HepG2 (cell line): Measurements from ENCODE around the gene FTL. TPM values are rescaled to one million over a fixed set of nuclear protein-coding genes. Genes with fewer than 3 reads are reported as not detected.
A peak's percentile ranks its signal among the peaks of the same experiment; 100 is the strongest.

Experiments used
- GLI4 ChIP-seq: sonication (generic); formaldehyde crosslinking; IDR thresholded peaks from 2 replicates; pipeline ENCODE4 v1.5.1; 2020; ENCODE audit warnings: missing genetic modification reagents, mild to moderate bottlenecking, moderate library complexity, borderline replicate concordance
- HDAC1 ChIP-seq: sonication (generic); formaldehyde crosslinking; IDR thresholded peaks from 2 replicates; pipeline ENCODE4 v1.5.1; 2020; ENCODE audit warnings: mild to moderate bottlenecking, missing genetic modification reagents
- HNF4G ChIP-seq, 2 experiments: sonication (generic) in 1 of 2; formaldehyde crosslinking in 1 of 2; IDR thresholded peaks; 2 replicates each; pipeline versions ENCODE4 v1.4.0 to v1.6.1; 2011 to 2020; ENCODE audit warnings: borderline replicate concordance in 2 of 2, low read depth in 2 of 2, mild to moderate bottlenecking in 2 of 2, low read length in 1 of 2, missing genetic modification reagents in 1 of 2, moderate library complexity in 1 of 2
- NFYC ChIP-seq: IDR thresholded peaks from 2 replicates; pipeline ENCODE4 v1.6.1; 2016; ENCODE audit warnings: missing genetic modification reagents, missing compliant biosample characterization
- NR2F6 ChIP-seq, 2 experiments: IDR thresholded peaks; 2 replicates each; pipeline ENCODE4 v1.6.1; 2016; ENCODE audit warnings: antibody characterized with exemption in 1 of 2, mild to moderate bottlenecking in 1 of 2
- PAWR ChIP-seq: sonication (generic); formaldehyde crosslinking; IDR thresholded peaks from 2 replicates; pipeline ENCODE4 v1.4.0; 2020; ENCODE audit warnings: missing genetic modification reagents, mild to moderate bottlenecking, borderline replicate concordance
- ZNF138 ChIP-seq: sonication (generic); formaldehyde crosslinking; IDR thresholded peaks from 2 replicates; pipeline ENCODE4 v1.5.0; 2020; ENCODE audit warnings: mild to moderate bottlenecking, low read depth, missing genetic modification reagents
- ZNF234 ChIP-seq: sonication (generic); formaldehyde crosslinking; conservative IDR thresholded peaks from 2 replicates; pipeline ENCODE4 v1.5.1; 2020; ENCODE audit warnings: mild to moderate bottlenecking, missing genetic modification reagents
- ZNF383 ChIP-seq: sonication (generic); formaldehyde crosslinking; IDR thresholded peaks from 2 replicates; pipeline ENCODE4 v1.4.0; 2020; ENCODE audit warnings: missing genetic modification reagents, mild to moderate bottlenecking, borderline replicate concordance
- ZNF44 ChIP-seq: sonication (generic); formaldehyde crosslinking; IDR thresholded peaks from 2 replicates; pipeline ENCODE4 v1.5.1; 2020; ENCODE audit warnings: mild to moderate bottlenecking, missing genetic modification reagents
- polyA plus RNA-seq, 8 experiments: library from polyadenylated mRNA; depleted of rRNA in 3 of 8; stranded (reverse) in 7 of 8; unstranded in 1 of 8; fragments of >200 nt; fragmentation: Illumina TruSeq in 4 of 8; extraction: Trizol in 4 of 8; gene quantifications; 2 replicates each; pipeline versions ENCODE4 v1.2.1 to v1.2.3, GENCODE V29; 2011 to 2016; ENCODE audit warnings: low read depth in 4 of 8, missing spikeins in 1 of 8, mixed read lengths in 1 of 8; ENCODE audit not compliant: insufficient read depth in 1 of 8
- total RNA-seq, 5 experiments: library from RNA; depleted of rRNA; stranded (reverse); fragments of >200 nt; fragmentation: Illumina TruSeq; extraction: Trizol; gene quantifications; 2 replicates each; pipeline ENCODE4 v1.2.3, GENCODE V29; 2016; ENCODE audit warnings: low read depth in 1 of 5
- TF ChIP-seq, protein P1 (sequence below): sonication (generic); formaldehyde crosslinking; IDR thresholded peaks from 2 replicates; pipeline ENCODE4 v1.5.0; 2020; ENCODE audit warnings: mild to moderate bottlenecking, missing genetic modification reagents
- TF ChIP-seq, protein P2 (sequence below): sonication (generic); formaldehyde crosslinking; IDR thresholded peaks from 2 replicates; pipeline ENCODE4 v1.5.0; 2020; ENCODE audit warnings: missing genetic modification reagents
- TF ChIP-seq, protein P3 (sequence below): sonication (generic); formaldehyde crosslinking; conservative IDR thresholded peaks from 2 replicates; pipeline ENCODE4 v1.8.0; 2022; ENCODE audit warnings: missing genetic modification reagents

FTL gene
- total and polyA plus RNA-seq, 2 of the 13 experiments (the other 11 are each of a cell fraction or from before 2014, with no cell fraction given): 2,721 to 8,800 TPM

DNA sequence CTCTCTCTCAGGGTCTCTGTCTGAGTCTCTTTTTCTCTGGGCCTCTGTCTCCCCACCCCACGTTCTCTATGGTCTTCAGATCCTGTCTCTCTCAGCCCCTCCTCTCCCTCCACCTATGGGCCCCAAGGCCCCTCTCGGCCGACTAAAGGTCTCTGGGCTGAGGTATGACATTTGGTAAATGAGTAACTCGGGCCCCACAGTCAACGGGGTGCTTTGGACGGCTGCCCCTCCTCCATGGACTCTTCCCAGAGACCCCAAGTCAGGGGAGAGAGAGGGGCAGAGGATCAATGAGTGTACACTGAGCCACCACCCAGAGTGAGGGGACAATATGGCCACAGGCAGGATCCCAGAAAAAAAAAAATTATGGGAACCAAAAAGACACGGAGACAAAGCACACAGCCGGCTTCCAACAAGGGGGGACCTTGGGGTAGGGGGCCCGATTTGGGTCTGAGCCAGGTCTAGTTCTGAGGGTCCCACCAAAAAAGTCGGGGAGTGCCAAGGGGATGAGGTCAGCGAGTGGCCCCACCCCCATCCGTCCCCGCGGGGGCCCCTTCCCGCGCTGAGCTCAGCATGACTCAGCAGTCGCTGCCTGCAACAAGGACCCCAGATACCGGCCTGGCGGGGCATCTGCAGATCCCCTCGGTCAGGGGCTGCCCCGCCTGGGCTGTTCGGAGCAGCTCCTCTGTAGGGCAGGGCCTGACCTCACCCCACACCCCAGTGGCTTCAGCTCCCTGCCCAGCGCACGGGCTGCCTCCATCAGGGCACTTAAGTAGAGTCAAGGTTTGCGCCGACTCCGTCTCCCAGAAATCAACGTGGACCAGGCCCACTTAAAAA is 1.5 kb upstream of the FTL start (continued):
- TF ChIP-seq, protein P1, sequence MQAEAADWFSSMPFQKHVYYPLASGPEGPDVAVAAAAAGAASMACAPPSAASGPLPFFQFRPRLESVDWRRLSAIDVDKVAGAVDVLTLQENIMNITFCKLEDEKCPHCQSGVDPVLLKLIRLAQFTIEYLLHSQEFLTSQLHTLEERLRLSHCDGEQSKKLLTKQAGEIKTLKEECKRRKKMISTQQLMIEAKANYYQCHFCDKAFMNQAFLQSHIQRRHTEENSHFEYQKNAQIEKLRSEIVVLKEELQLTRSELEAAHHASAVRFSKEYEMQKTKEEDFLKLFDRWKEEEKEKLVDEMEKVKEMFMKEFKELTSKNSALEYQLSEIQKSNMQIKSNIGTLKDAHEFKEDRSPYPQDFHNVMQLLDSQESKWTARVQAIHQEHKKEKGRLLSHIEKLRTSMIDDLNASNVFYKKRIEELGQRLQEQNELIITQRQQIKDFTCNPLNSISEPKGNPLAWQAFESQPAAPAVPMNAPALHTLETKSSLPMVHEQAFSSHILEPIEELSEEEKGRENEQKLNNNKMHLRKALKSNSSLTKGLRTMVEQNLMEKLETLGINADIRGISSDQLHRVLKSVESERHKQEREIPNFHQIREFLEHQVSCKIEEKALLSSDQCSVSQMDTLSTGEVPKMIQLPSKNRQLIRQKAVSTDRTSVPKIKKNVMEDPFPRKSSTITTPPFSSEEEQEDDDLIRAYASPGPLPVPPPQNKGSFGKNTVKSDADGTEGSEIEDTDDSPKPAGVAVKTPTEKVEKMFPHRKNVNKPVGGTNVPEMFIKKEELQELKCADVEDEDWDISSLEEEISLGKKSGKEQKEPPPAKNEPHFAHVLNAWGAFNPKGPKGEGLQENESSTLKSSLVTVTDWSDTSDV: peak; percentile 25; the same call in 1 of the 2 replicates
- TF ChIP-seq HNF4G (IDR thresholded peaks at IDR 0.05; ENCODE audit: borderline replicate concordance, low read depth, low read length) (peak; percentile 84), HNF4G (CRISPR knock-in tag; IDR thresholded peaks at IDR 0.05; ENCODE audit: borderline replicate concordance, low read depth) (peak; percentile 69; the same call in 1 of the 2 replicates), ZNF138 (CRISPR knock-in tag) (0 out of 2 replicates have a peak, but pooled peaks have one; percentile 75), NR2F6 (IDR thresholded peaks at IDR 0.05) (peak; percentile 69), NR2F6 (CRISPR knock-in tag; IDR thresholded peaks at IDR 0.05) (peak; percentile 8; the same call in 1 of the 2 replicates), ZNF383 (CRISPR knock-in tag) (no peak), PAWR (CRISPR knock-in tag) (no peak), ZNF44 (CRISPR knock-in tag) (no peak), NFYC (CRISPR knock-in tag) (0 out of 2 replicates have a peak, but pooled peaks have one; percentile 7), ZNF234 (CRISPR knock-in tag) (0 out of 2 replicates have a peak, but pooled peaks have one; percentile 77), HDAC1 (CRISPR knock-in tag) (peak; percentile 63), GLI4 (CRISPR knock-in tag) (no peak)
- TF ChIP-seq, protein P2, sequence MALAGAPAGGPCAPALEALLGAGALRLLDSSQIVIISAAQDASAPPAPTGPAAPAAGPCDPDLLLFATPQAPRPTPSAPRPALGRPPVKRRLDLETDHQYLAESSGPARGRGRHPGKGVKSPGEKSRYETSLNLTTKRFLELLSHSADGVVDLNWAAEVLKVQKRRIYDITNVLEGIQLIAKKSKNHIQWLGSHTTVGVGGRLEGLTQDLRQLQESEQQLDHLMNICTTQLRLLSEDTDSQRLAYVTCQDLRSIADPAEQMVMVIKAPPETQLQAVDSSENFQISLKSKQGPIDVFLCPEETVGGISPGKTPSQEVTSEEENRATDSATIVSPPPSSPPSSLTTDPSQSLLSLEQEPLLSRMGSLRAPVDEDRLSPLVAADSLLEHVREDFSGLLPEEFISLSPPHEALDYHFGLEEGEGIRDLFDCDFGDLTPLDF (CRISPR knock-in tag): 0 out of 2 replicates have a peak, but pooled peaks have one; percentile 52
- TF ChIP-seq, protein P3, sequence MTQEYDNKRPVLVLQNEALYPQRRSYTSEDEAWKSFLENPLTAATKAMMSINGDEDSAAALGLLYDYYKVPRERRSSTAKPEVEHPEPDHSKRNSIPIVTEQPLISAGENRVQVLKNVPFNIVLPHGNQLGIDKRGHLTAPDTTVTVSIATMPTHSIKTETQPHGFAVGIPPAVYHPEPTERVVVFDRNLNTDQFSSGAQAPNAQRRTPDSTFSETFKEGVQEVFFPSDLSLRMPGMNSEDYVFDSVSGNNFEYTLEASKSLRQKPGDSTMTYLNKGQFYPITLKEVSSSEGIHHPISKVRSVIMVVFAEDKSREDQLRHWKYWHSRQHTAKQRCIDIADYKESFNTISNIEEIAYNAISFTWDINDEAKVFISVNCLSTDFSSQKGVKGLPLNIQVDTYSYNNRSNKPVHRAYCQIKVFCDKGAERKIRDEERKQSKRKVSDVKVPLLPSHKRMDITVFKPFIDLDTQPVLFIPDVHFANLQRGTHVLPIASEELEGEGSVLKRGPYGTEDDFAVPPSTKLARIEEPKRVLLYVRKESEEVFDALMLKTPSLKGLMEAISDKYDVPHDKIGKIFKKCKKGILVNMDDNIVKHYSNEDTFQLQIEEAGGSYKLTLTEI: no peak
